Keratinocyte (primary cell): Measurements from ENCODE around the gene ZNF234. TPM values are rescaled to one million over a fixed set of nuclear protein-coding genes. Genes with fewer than 3 reads are reported as not detected.

Experiments used
- DNase-seq: peaks from one replicate; pipeline ENCODE4 v3.0.0-alpha.2; 2011; ENCODE audit warnings: low read depth, missing footprints, low spot score
- FAIRE-seq: peaks from 2 replicates; lab custom pipeline; 2011; peaks lifted over from hg19 to GRCh38; lab: Jason Lieb, UNC
- H2AFZ ChIP-seq: 2 replicates; pipeline ENCODE4 v1.6.0; 2012; ENCODE audit warnings: low read length, control low read depth, inconsistent platforms; ENCODE audit not compliant: control insufficient read depth
- H3K27ac ChIP-seq: 2 replicates; pipeline ENCODE4 v1.5.1; 2011; ENCODE audit warnings: low read length; ENCODE audit not compliant: control insufficient read depth, insufficient read depth
- H3K27me3 ChIP-seq: 3 replicates; pipeline ENCODE4 v1.6.0; 2011; ENCODE audit warnings: low read length; ENCODE audit not compliant: control insufficient read depth, insufficient read depth; ENCODE audit errors: extremely low read depth
- H3K36me3 ChIP-seq, 2 experiments: 2 replicates in 1 of 2; 3 replicates in 1 of 2; pipeline ENCODE4 v1.5.1; 2011; ENCODE audit warnings: low read length in 2 of 2, mild to moderate bottlenecking in 1 of 2; ENCODE audit not compliant: control insufficient read depth in 2 of 2, insufficient read depth in 2 of 2; ENCODE audit errors: extremely low read depth in 1 of 2
- H3K4me1 ChIP-seq: 3 replicates; pipeline ENCODE4 v1.5.1; 2011; ENCODE audit warnings: low read length; ENCODE audit not compliant: control insufficient read depth, insufficient read depth; ENCODE audit errors: extremely low read depth
- H3K4me2 ChIP-seq: 3 replicates; pipeline ENCODE4 v1.6.0; 2011; ENCODE audit warnings: low read depth, low read length; ENCODE audit not compliant: control insufficient read depth, insufficient read depth; ENCODE audit errors: extremely low read depth
- H3K4me3 ChIP-seq, 3 experiments: fragments of 200-600 bp in 1 of 3; sonication (generic) in 1 of 3; 2 replicates in 2 of 3; 3 replicates in 1 of 3; pipeline ENCODE4 v1.5.1; 2011 to 2016; ENCODE audit warnings: low read length in 3 of 3, mild to moderate bottlenecking in 3 of 3, control low read depth in 2 of 3, inconsistent platforms in 1 of 3, low read depth in 1 of 3, mixed read lengths in 1 of 3, mixed run types in 1 of 3, moderate library complexity in 1 of 3; ENCODE audit not compliant: control insufficient read depth in 2 of 3, insufficient read depth in 2 of 3; ENCODE audit errors: extremely low read depth in 1 of 3
- H3K79me2 ChIP-seq: 2 replicates; pipeline ENCODE4 v1.6.0; 2012; ENCODE audit warnings: low read length; ENCODE audit not compliant: control insufficient read depth, insufficient read depth
- H3K9ac ChIP-seq: 3 replicates; pipeline ENCODE4 v1.6.0; 2011; ENCODE audit warnings: low read length; ENCODE audit not compliant: control insufficient read depth, insufficient read depth; ENCODE audit errors: extremely low read depth
- H3K9me1 ChIP-seq: 3 replicates; pipeline ENCODE4 v1.6.0; 2011; ENCODE audit warnings: low read length; ENCODE audit not compliant: control insufficient read depth, insufficient read depth; ENCODE audit errors: extremely low read depth
- H3K9me3 ChIP-seq: 2 replicates; pipeline ENCODE4 v1.5.1; 2012; ENCODE audit warnings: low read depth, low read length; ENCODE audit not compliant: control insufficient read depth
- H4K20me1 ChIP-seq: 3 replicates; pipeline ENCODE4 v1.6.0; 2011; ENCODE audit warnings: low read length; ENCODE audit not compliant: control insufficient read depth, insufficient read depth; ENCODE audit errors: extremely low read depth
- EZH2 ChIP-seq: IDR thresholded peaks from one replicate; pipeline ENCODE4 v1.6.1; 2012; ENCODE audit warnings: inconsistent platforms, mild to moderate bottlenecking, low read length, moderate library complexity
- dilution Hi-C: fragments of 300-500 bp; cut with MboI; formaldehyde crosslinking; loops from one replicate; pipeline ENCODE4 v1.7.0; 2020; ENCODE audit warnings: low sequenced_read_pairs; ENCODE audit not compliant: extremely low pct_ligation_motif_present
- polyA plus RNA-seq, 5 experiments: library from polyadenylated mRNA; depleted of rRNA in 3 of 5; stranded (reverse) in 3 of 5; stranded (forward) in 1 of 5; unstranded in 1 of 5; fragments of >200 nt; gene quantifications; 1 replicate in 1 of 5; 2 replicates in 3 of 5; 3 replicates in 1 of 5; pipeline versions ENCODE4 v1.2.1 to v1.2.3, GENCODE V29; 2011 to 2012; ENCODE audit warnings: missing spikeins in 2 of 5, low read depth in 1 of 5, low replicate concordance in 1 of 5
- TF ChIP-seq, protein P1 (sequence below), 3 experiments: IDR thresholded peaks in 1 of 3; conservative IDR thresholded peaks in 1 of 3; optimal IDR thresholded peaks in 1 of 3; 2 replicates in 2 of 3; 3 replicates in 1 of 3; pipeline versions ENCODE3 to v1.5.1; 2011; ENCODE audit warnings: low read length in 3 of 3, mild to moderate bottlenecking in 3 of 3, moderate library complexity in 2 of 3, control low read depth in 1 of 3, inconsistent platforms in 1 of 3; ENCODE audit not compliant: insufficient read depth in 2 of 3; ENCODE audit errors: extremely low read depth in 1 of 3

The ZNF234 gene
- polyA plus RNA-seq, 1 donor (not counting 4 experiments of a cell fraction or from before 2014, with no cell fraction given): 4.4 TPM

DNA sequence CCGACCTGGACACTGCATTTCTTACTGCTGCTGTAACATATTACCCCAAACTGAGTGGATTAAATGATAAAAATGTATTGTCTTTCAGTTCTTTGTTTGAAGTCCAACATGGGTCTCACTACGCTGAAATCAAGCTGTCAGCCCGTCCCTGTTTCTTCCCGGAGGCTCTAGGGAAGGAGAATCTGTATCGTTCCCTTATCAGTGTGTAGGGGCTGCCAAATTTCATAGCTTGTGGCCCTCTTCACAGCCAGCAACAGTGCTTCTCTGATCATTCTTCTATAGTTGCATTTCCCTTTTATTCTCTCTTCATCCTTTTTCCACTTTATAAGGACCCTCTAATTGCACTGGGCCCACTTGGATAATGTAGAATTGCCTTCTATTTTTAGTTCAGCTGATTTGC, 10.1 kb downstream of the ZNF234 start:
- H3K79me2 ChIP-seq: no peaks in the 10 kb centered on the region
- H3K9me3 ChIP-seq: peaks cover 6% of the 10 kb centered on the region
- no peak overlapping the region for H3K4me2 ChIP-seq
- TF ChIP-seq, protein P1, sequence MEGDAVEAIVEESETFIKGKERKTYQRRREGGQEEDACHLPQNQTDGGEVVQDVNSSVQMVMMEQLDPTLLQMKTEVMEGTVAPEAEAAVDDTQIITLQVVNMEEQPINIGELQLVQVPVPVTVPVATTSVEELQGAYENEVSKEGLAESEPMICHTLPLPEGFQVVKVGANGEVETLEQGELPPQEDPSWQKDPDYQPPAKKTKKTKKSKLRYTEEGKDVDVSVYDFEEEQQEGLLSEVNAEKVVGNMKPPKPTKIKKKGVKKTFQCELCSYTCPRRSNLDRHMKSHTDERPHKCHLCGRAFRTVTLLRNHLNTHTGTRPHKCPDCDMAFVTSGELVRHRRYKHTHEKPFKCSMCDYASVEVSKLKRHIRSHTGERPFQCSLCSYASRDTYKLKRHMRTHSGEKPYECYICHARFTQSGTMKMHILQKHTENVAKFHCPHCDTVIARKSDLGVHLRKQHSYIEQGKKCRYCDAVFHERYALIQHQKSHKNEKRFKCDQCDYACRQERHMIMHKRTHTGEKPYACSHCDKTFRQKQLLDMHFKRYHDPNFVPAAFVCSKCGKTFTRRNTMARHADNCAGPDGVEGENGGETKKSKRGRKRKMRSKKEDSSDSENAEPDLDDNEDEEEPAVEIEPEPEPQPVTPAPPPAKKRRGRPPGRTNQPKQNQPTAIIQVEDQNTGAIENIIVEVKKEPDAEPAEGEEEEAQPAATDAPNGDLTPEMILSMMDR (optimal IDR thresholded peaks at IDR 0.05 in 1 of 3, IDR thresholded peaks at IDR 0.05 in 1 of 3, conservative IDR thresholded peaks at IDR 0.05 in 1 of 3; ENCODE audit: extremely low read depth in 1 of 3, insufficient read depth in 2 of 3, low read length in 3 of 3): no peak
- TF ChIP-seq EZH2: no peak
- dilution Hi-C loops: no loop called here
- no peaks in the 10 kb centered on the region for H4K20me1 ChIP-seq
- H3K36me3 ChIP-seq: peaks cover 17 to 26% of the 10 kb centered on the region in 2 experiments
- no peaks in the 10 kb centered on the region for H3K9me1 ChIP-seq
- H3K27ac ChIP-seq: no peak overlapping the region
- H2AFZ ChIP-seq: no peak overlapping the region
- H3K4me1 ChIP-seq: no peaks in the 10 kb centered on the region
- H3K27me3 ChIP-seq: no peaks in the 10 kb centered on the region
- no peak overlapping the region for H3K9ac ChIP-seq
- DNase-seq (no peak), FAIRE-seq (no peak)
- H3K4me3 ChIP-seq: no peak overlapping the region

DNA sequence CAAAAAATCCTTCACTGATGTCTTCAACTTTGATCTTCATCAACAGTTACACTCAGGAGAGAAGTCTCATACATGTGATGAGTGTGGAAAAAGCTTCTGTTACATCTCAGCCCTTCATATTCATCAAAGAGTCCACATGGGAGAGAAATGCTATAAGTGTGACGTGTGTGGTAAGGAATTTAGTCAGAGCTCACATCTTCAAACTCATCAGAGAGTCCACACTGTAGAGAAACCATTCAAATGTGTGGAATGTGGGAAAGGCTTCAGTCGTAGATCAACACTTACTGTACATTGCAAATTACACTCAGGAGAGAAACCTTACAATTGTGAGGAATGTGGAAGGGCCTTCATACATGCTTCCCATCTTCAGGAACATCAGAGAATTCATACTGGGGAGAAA, 15.1 kb downstream of the ZNF234 start:
- no peak overlapping the region for H2AFZ ChIP-seq
- FAIRE-seq (no peak), DNase-seq (no peak)
- H3K27ac ChIP-seq: no peak overlapping the region
- no peak overlapping the region for H3K9ac ChIP-seq
- peaks cover 18 to 31% of the 10 kb centered on the region in 2 experiments for H3K36me3 ChIP-seq
- no peaks in the 10 kb centered on the region for H3K9me1 ChIP-seq
- TF ChIP-seq, protein P1 (optimal IDR thresholded peaks at IDR 0.05 in 1 of 3, IDR thresholded peaks at IDR 0.05 in 1 of 3, conservative IDR thresholded peaks at IDR 0.05 in 1 of 3; ENCODE audit: extremely low read depth in 1 of 3, insufficient read depth in 2 of 3, low read length in 3 of 3): no peak
- TF ChIP-seq EZH2: no peak
- H3K4me2 ChIP-seq: no peak overlapping the region
- peaks cover 19% of the 10 kb centered on the region for H3K9me3 ChIP-seq
- no peaks in the 10 kb centered on the region for H3K79me2 ChIP-seq
- dilution Hi-C loops: no loop called here
- H4K20me1 ChIP-seq: no peaks in the 10 kb centered on the region
- no peaks in the 10 kb centered on the region for H3K4me1 ChIP-seq
- no peak overlapping the region for H3K4me3 ChIP-seq
- no peaks in the 10 kb centered on the region for H3K27me3 ChIP-seq
